H9 (cell line): ENCODE data around the gene MIGA1. TPM values are rescaled to one million over a fixed set of nuclear protein-coding genes. Genes with fewer than 3 reads are reported as not detected.

ENCODE experiments used
- DNase-seq: peaks from one replicate; pipeline ENCODE4 v3.0.0-alpha.2; 2017
- H2AFZ ChIP-seq: one replicate; pipeline ENCODE4 v1.6.1; 2013; ENCODE audit warnings: mild to moderate bottlenecking, low read length, control low read depth, moderate library complexity
- H2AK5ac ChIP-seq: 2 replicates; pipeline ENCODE4 v1.6.1; 2013; ENCODE audit warnings: low read length, control low read depth, mixed read lengths; ENCODE audit not compliant: insufficient read length
- H2BK120ac ChIP-seq: one replicate; pipeline ENCODE4 v1.6.1; 2013; ENCODE audit warnings: low read depth, mild to moderate bottlenecking, low read length, control low read depth, inconsistent platforms; ENCODE audit not compliant: poor library complexity, severe bottlenecking
- H2BK12ac ChIP-seq: 2 replicates; pipeline ENCODE4 v1.6.1; 2013; ENCODE audit warnings: low read length, control low read depth, mixed read lengths, low read depth; ENCODE audit not compliant: insufficient read length
- H2BK15ac ChIP-seq: 2 replicates; pipeline ENCODE4 v1.6.1; 2013; ENCODE audit warnings: low read depth, low read length, control low read depth
- H2BK20ac ChIP-seq: one replicate; pipeline ENCODE4 v1.6.1; 2013; ENCODE audit warnings: low read depth, mild to moderate bottlenecking, low read length, control low read depth, inconsistent platforms; ENCODE audit not compliant: poor library complexity, severe bottlenecking
- H2BK5ac ChIP-seq: 2 replicates; pipeline ENCODE4 v1.6.1; 2013; ENCODE audit warnings: low read length, control low read depth, mixed read lengths; ENCODE audit not compliant: insufficient read length
- H3K14ac ChIP-seq: 2 replicates; pipeline ENCODE4 v1.6.1; 2013; ENCODE audit warnings: low read length, control low read depth; ENCODE audit not compliant: insufficient read depth
- H3K18ac ChIP-seq: 2 replicates; pipeline ENCODE4 v1.6.1; 2013; ENCODE audit warnings: low read depth, mild to moderate bottlenecking, mixed read lengths, low read length, control low read depth; ENCODE audit not compliant: insufficient read length
- H3K23ac ChIP-seq: 2 replicates; pipeline ENCODE4 v1.6.1; 2013; ENCODE audit warnings: low read length, control low read depth, mixed read lengths, low read depth; ENCODE audit not compliant: insufficient read length
- H3K23me2 ChIP-seq: 2 replicates; pipeline ENCODE4 v1.6.1; 2013; ENCODE audit warnings: low read depth, mild to moderate bottlenecking, mixed read lengths, low read length, control low read depth; ENCODE audit not compliant: insufficient read length, poor library complexity, severe bottlenecking
- H3K27ac ChIP-seq: 2 replicates; pipeline ENCODE4 v1.5.1; 2013; ENCODE audit warnings: low read length, control low read depth, mixed read lengths, low read depth; ENCODE audit not compliant: insufficient read length
- H3K27me3 ChIP-seq: 2 replicates; pipeline ENCODE4 v1.6.1; 2013; ENCODE audit warnings: low read length, control low read depth, inconsistent platforms; ENCODE audit not compliant: insufficient read depth
- H3K4ac ChIP-seq: 2 replicates; pipeline ENCODE4 v1.6.1; 2013; ENCODE audit warnings: low read depth, mild to moderate bottlenecking, control low read depth, inconsistent platforms, low read length, moderate library complexity
- H3K4me1 ChIP-seq: 2 replicates; pipeline ENCODE4 v1.6.1; 2013; ENCODE audit warnings: low read length, control low read depth, inconsistent platforms; ENCODE audit not compliant: insufficient read depth
- H3K4me2 ChIP-seq: 2 replicates; pipeline ENCODE4 v1.6.1; 2013; ENCODE audit warnings: low read length, control low read depth, mixed read lengths; ENCODE audit not compliant: insufficient read length, insufficient read depth
- H3K56ac ChIP-seq: 2 replicates; pipeline ENCODE4 v1.6.1; 2013; ENCODE audit warnings: low read depth, mild to moderate bottlenecking, mixed read lengths, low read length, control low read depth; ENCODE audit not compliant: insufficient read length
- H3K79me1 ChIP-seq: 2 replicates; pipeline ENCODE4 v1.6.1; 2013; ENCODE audit warnings: low read depth, mild to moderate bottlenecking, moderate library complexity, low read length, control low read depth, inconsistent platforms; ENCODE audit not compliant: insufficient read depth, poor library complexity, severe bottlenecking
- H3K79me2 ChIP-seq: 2 replicates; pipeline ENCODE4 v1.6.1; 2013; ENCODE audit warnings: low read length, control low read depth, inconsistent platforms; ENCODE audit not compliant: insufficient read depth
- H3K9ac ChIP-seq: 2 replicates; pipeline ENCODE4 v1.6.1; 2013; ENCODE audit warnings: low read length, control low read depth, mixed read lengths; ENCODE audit not compliant: insufficient read length; ENCODE audit errors: extremely low read depth
- H3K9me3 ChIP-seq: one replicate; pipeline ENCODE4 v1.6.1; 2013; ENCODE audit warnings: low read depth, low read length, inconsistent platforms; ENCODE audit not compliant: control insufficient read depth
- H3T11ph ChIP-seq: one replicate; pipeline ENCODE4 v1.6.1; 2013; ENCODE audit warnings: mild to moderate bottlenecking, low read length, control low read depth, inconsistent platforms
- H4K20me1 ChIP-seq: one replicate; pipeline ENCODE4 v1.6.1; 2013; ENCODE audit not compliant: control insufficient read depth, insufficient read length, insufficient read depth
- H4K5ac ChIP-seq: 2 replicates; pipeline ENCODE4 v1.6.1; 2013; ENCODE audit warnings: low read depth, mild to moderate bottlenecking, mixed read lengths, low read length, control low read depth; ENCODE audit not compliant: insufficient read length
- H4K8ac ChIP-seq: replicated peaks from 2 replicates; pipeline ENCODE4 v1.6.1; 2013; ENCODE audit warnings: low read length, control low read depth, mixed read lengths, low read depth; ENCODE audit not compliant: insufficient read length
- H4K91ac ChIP-seq: 2 replicates; pipeline ENCODE4 v1.6.1; 2013; ENCODE audit warnings: low read depth, mild to moderate bottlenecking, moderate library complexity, mixed read lengths, low read length, control low read depth; ENCODE audit not compliant: insufficient read length
- H3K27ac Mint-ChIP-seq, 3 experiments: 2 replicates in 2 of 3; 3 replicates in 1 of 3; pipeline ENCODE4 v1.8.0; 2020 to 2021; ENCODE audit warnings: mixed read lengths in 3 of 3, mild to moderate bottlenecking in 1 of 3, moderate library complexity in 1 of 3
- H3K27me3 Mint-ChIP-seq: 2 replicates; pipeline ENCODE4 v1.8.0; 2021; ENCODE audit warnings: low read depth, mild to moderate bottlenecking, moderate library complexity, mixed read lengths
- H3K36me3 Mint-ChIP-seq, 3 experiments: 2 replicates in 2 of 3; 3 replicates in 1 of 3; pipeline ENCODE4 v1.8.0; 2020 to 2021; ENCODE audit warnings: low read depth in 3 of 3, mixed read lengths in 3 of 3; ENCODE audit not compliant: insufficient read depth in 1 of 3
- H3K4me1 Mint-ChIP-seq, 2 experiments: 2 replicates each; pipeline ENCODE4 v1.8.0; 2020; ENCODE audit warnings: mixed read lengths in 2 of 2
- H3K4me3 Mint-ChIP-seq, 2 experiments: 2 replicates in 1 of 2; 3 replicates in 1 of 2; pipeline ENCODE4 v1.8.0; 2020 to 2021; ENCODE audit warnings: mild to moderate bottlenecking in 2 of 2, mixed read lengths in 2 of 2, moderate library complexity in 1 of 2
- H3K9me3 Mint-ChIP-seq, 2 experiments: 2 replicates in 1 of 2; 3 replicates in 1 of 2; pipeline ENCODE4 v1.8.0; 2020; ENCODE audit warnings: mild to moderate bottlenecking in 2 of 2, mixed read lengths in 2 of 2, moderate library complexity in 1 of 2
- whole genome bisulfite sequencing: extraction: QIAGEN DNeasy Blood & Tissue Kit; methylation state at CpG from one replicate; pipeline ENCODE4 v1.1.7; 2013; ENCODE audit warnings: missing lambda C conversion rate, low lambda C conversion rate, mixed read lengths; ENCODE audit not compliant: insufficient read length; ENCODE audit errors: extremely low coverage; 5-methylcytosine and 5-hydroxymethylcytosine counted together
- total RNA-seq: library from RNA; stranded (reverse); gene quantifications from 2 replicates; pipeline ENCODE4 v1.2.1, GENCODE V29; 2021
- TF ChIP-seq, protein P1 (sequence below): fragments of 200-600 bp; sonication (generic); conservative IDR thresholded peaks from 3 replicates; pipeline ENCODE4 v1.8.0; 2021; ENCODE audit warnings: antibody characterized with exemption, mild to moderate bottlenecking

The MIGA1 gene
- total RNA-seq, 1 experiment from 2014 or later = 6.3 TPM

DNA sequence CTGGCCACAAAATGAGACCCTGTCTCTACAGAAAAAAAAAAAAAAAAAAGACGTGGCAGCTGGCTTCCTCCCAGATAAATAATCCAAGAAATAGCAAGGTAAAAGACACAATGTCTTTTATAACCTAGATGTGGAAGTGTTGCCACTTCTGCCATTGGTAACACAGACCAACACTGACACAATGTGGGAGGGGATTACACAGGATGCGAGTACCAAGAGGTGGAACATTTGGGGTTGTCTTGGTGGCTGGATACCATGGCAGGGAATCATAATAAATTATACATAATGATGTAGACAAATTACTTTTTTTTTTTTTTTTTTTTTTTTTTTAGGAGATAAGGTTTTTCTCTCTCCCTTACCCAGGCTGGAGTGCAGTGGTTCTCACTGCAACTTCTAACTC lies 103.0 kb downstream of the MIGA1 start:
- Histone ChIP-seq H3K27me3 (no peaks in the 10 kb centered on the region), H3K23ac (no peak overlapping the region), H3K79me2 (no peaks in the 10 kb centered on the region), H3K18ac (no peak overlapping the region), H3K4me2 (no peak overlapping the region), H3T11ph (no peak overlapping the region), H4K8ac (no peak overlapping the region), H3K56ac (no peak overlapping the region), H2AK5ac (no peak overlapping the region), H2BK20ac (no peak overlapping the region), H3K79me1 (no peaks in the 10 kb centered on the region), H4K5ac (no peak overlapping the region), H3K4ac (no peak overlapping the region), H3K14ac (no peak overlapping the region), H2BK5ac (no peak overlapping the region), H3K27ac (no peak overlapping the region), H2BK120ac (no peak overlapping the region), H2BK12ac (no peak overlapping the region), H4K91ac (no peak overlapping the region), H3K23me2 (no peaks in the 10 kb centered on the region), H2BK15ac (no peak overlapping the region), H3K9ac (no peak overlapping the region), H3K9me3 (no peaks in the 10 kb centered on the region), H2AFZ (no peak overlapping the region), H4K20me1 (no peaks in the 10 kb centered on the region), H3K4me1 (no peaks in the 10 kb centered on the region)
- no peaks in the 10 kb centered on the region; a peak in 1 of 5 replicates for H3K9me3 Mint-ChIP-seq
- no peak overlapping the region for H3K4me3 Mint-ChIP-seq
- TF ChIP-seq, protein P1, sequence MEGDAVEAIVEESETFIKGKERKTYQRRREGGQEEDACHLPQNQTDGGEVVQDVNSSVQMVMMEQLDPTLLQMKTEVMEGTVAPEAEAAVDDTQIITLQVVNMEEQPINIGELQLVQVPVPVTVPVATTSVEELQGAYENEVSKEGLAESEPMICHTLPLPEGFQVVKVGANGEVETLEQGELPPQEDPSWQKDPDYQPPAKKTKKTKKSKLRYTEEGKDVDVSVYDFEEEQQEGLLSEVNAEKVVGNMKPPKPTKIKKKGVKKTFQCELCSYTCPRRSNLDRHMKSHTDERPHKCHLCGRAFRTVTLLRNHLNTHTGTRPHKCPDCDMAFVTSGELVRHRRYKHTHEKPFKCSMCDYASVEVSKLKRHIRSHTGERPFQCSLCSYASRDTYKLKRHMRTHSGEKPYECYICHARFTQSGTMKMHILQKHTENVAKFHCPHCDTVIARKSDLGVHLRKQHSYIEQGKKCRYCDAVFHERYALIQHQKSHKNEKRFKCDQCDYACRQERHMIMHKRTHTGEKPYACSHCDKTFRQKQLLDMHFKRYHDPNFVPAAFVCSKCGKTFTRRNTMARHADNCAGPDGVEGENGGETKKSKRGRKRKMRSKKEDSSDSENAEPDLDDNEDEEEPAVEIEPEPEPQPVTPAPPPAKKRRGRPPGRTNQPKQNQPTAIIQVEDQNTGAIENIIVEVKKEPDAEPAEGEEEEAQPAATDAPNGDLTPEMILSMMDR = no peak
- peak overlapping the region in 1 of 3 experiments; percentile 74; a peak in 1 of 7 replicates for H3K27ac Mint-ChIP-seq
- H3K36me3 Mint-ChIP-seq = peaks cover 0 to 2% (median 0%) of the 10 kb centered on the region in 3 experiments; a peak in 2 of 7 replicates
- H3K4me1 Mint-ChIP-seq = peaks cover 0 to under 1% of the 10 kb centered on the region in 2 experiments; a peak in 1 of 4 replicates
- no peaks in the 10 kb centered on the region for H3K27me3 Mint-ChIP-seq
- WGBS = no CpG with 5 or more reads among the region's 2 CpGs
- DNase-seq = no peak
